Prostate gland (tissue), 2 donors: ENCODE measurements around the gene LPP.

Experiments used
- CTCF ChIP-seq, 4 experiments: fragments of 200-600 bp in 2 of 4; fragments of 450-650 bp in 2 of 4; sonication (generic) in 2 of 4; IDR thresholded peaks; 1 replicate in 3 of 4; 2 replicates in 1 of 4; pipeline ENCODE4 v1.5.1; 2016 to 2019; ENCODE audit warnings: antibody characterized with exemption in 4 of 4, mild to moderate bottlenecking in 2 of 4, moderate library complexity in 2 of 4
- POLR2A ChIP-seq: fragments of 450-650 bp; IDR thresholded peaks from one replicate; pipeline ENCODE4 v1.6.1; 2016; ENCODE audit warnings: antibody characterized with exemption, mild to moderate bottlenecking

DNA sequence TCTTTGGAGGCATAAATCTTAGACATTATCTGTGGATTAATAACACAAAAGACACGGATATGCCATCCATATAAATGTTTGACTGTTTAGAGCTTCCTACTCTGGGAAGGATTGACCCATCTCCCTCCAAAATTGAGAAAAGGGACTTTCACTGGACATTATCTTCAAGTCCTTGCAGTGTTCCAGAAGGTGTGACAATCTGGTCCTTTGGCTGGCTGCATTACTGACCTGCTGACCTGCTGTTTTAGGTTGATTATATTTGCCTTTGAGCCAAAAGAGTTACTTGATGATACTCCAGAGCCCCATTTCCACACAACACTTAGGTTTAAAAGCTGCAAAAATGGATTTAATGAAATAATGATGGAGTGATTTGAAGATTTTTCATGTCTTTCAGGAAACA lies 504.6 kb downstream of the LPP start:
- no peak for TF ChIP-seq CTCF (IDR thresholded peaks at IDR 0.05)
- TF ChIP-seq POLR2A = no peak
